ENCODE measurements around the gene TMEM215. TPM values are rescaled to one million over a fixed set of nuclear protein-coding genes. Genes with fewer than 3 reads are reported as not detected.

Gene TMEM215
- total RNA-seq = under 1 TPM in 4 of 7 donors, not detected in 3; 0.05 to 0.69 (median 0.25) TPM
- polyA plus RNA-seq = under 1 TPM; 0.35 TPM
- long read RNA-seq, donor 1 = 0 reads
- long read RNA-seq, donor 2, partial matches to known transcripts = 0 of 1 reads
- long read RNA-seq, donor 2, other reads (novel, unspliced or antisense) = 0 of 1 reads
- long read RNA-seq, donor 3 = 0 reads

GRCh38 chr9:32783168-32783891, at the start of gene TMEM215:
TSS of gene TMEM215 (plus strand) at chr9:32783540. CDS start at chr9:32784184, 644 bp downstream.
- peak in 2 of 5 donors; percentile 28 to 40 for DNase-seq
- no peaks in the 10 kb centered on the region for H3K27me3 ChIP-seq
- H3K4me1 ChIP-seq (ENCODE audit: insufficient read depth) = peaks cover 2% of the 10 kb centered on the region
- no peaks in the 10 kb centered on the region for H3K36me3 ChIP-seq
- no peak within 1 kb of the TSS for H3K27ac ChIP-seq
- H3K9me3 ChIP-seq = no peaks in the 10 kb centered on the region
- WGBS, 3 donors = 0 to 1% (median 1%) methylated on average over 59 of the region's 59 CpGs
- intact Hi-C loops (cut with DNase I) = no loop called here
- TF ChIP-seq CTCF (IDR thresholded peaks at IDR 0.05) (no peak), POLR2A (IDR thresholded peaks at IDR 0.05) (no peak), EP300 (IDR thresholded peaks at IDR 0.05) (no peak)
- no peak within 1 kb of the TSS for H3K4me3 ChIP-seq

GRCh38 chr9:32735476-32735875, 47.9 kb upstream of the TMEM215 start:
- no peak for TF ChIP-seq POLR2A (IDR thresholded peaks at IDR 0.05)
- no peak for TF ChIP-seq EP300 (IDR thresholded peaks at IDR 0.05)
- TF ChIP-seq CTCF (IDR thresholded peaks at IDR 0.05) = no peak
- WGBS, 3 donors = 45 to 48% (median 47%) methylated on average over 3 of the region's 3 CpGs

GRCh38 chr9:32737378-32737777, 46.0 kb upstream of the TMEM215 start:
- Histone ChIP-seq H3K4me1 (ENCODE audit: insufficient read depth) (no peaks in the 10 kb centered on the region), H3K36me3 (no peaks in the 10 kb centered on the region), H3K4me3 (no peak overlapping the region), H3K27me3 (no peaks in the 10 kb centered on the region), H3K9me3 (no peaks in the 10 kb centered on the region), H3K27ac (no peak overlapping the region)
- intact Hi-C loops (cut with DNase I) = no loop called here
- 72 to 91% (median 84%) methylated on average over 1 of the region's 1 CpG for WGBS, 3 donors
- DNase-seq = no peak
- TF ChIP-seq CTCF (IDR thresholded peaks at IDR 0.05) (no peak), POLR2A (IDR thresholded peaks at IDR 0.05) (no peak), EP300 (IDR thresholded peaks at IDR 0.05) (no peak)

More at GRCh38 chr9:32735476-32735875, 47.9 kb upstream of the TMEM215 start:
- intact Hi-C loops (cut with DNase I) = no loop called here
- Histone ChIP-seq H3K4me1 (ENCODE audit: insufficient read depth) (no peaks in the 10 kb centered on the region), H3K27me3 (no peaks in the 10 kb centered on the region), H3K36me3 (no peaks in the 10 kb centered on the region), H3K4me3 (no peak overlapping the region), H3K27ac (no peak overlapping the region), H3K9me3 (no peaks in the 10 kb centered on the region)
- no peak for DNase-seq

- no peaks in the 10 kb centered on the region for H3K36me3 ChIP-seq
- no peaks in the 10 kb centered on the region for H3K27me3 ChIP-seq
- H3K4me3 ChIP-seq = no peak overlapping the region
- TF ChIP-seq POLR2A (IDR thresholded peaks at IDR 0.05) (no peak), CTCF (IDR thresholded peaks at IDR 0.05) (no peak)
- no peaks in the 10 kb centered on the region for H3K9me3 ChIP-seq
- H3K27ac ChIP-seq = no peak overlapping the region
- no peak for DNase-seq
- no peaks in the 10 kb centered on the region for H3K4me1 ChIP-seq (ENCODE audit: insufficient read depth)
- intact Hi-C loops (cut with DNase I) = no loop called here
- 87 to 92% (median 89%) methylated on average over 4 of the region's 4 CpGs for WGBS, 3 donors
Observed at GRCh38 chr9:32738501-32739172, 44.7 kb upstream of the TMEM215 start.
